Heart left ventricle (tissue), 16 donors: Measurements from ENCODE around the gene ZNF76. TPM values are rescaled to one million over a fixed set of nuclear protein-coding genes. Genes with fewer than 3 reads are reported as not detected.
A peak's percentile ranks its signal among the peaks of the same experiment; 100 is the strongest.

Experiments
- ATAC-seq, 4 donors: fragments of 200-7000 bp; cut with Tn5 transposase; one replicate each; pipeline ENCODE4 v1.9.1; 2020 to 2022; ENCODE audit warnings: moderate library complexity in 4 of 4, mild to moderate bottlenecking in 3 of 4, moderate number of reproducible peaks in 1 of 4
- DNase-seq, 5 donors: peaks; one replicate each; pipeline ENCODE4 v3.0.0-alpha.2; 2020
- H3K27ac ChIP-seq, 12 donors: fragments of 200-600 bp; sonication (generic) in 4 of 12; one replicate each; pipeline versions ENCODE4 v1.5.0 to v1.8.0; 2016 to 2022; ENCODE audit warnings: mild to moderate bottlenecking in 2 of 12
- H3K27me3 ChIP-seq, 9 donors: fragments of 200-600 bp; sonication (generic) in 2 of 9; one replicate each; pipeline versions ENCODE4 v1.5.1 to v1.8.0; 2016 to 2022; ENCODE audit warnings: mild to moderate bottlenecking in 3 of 9
- H3K36me3 ChIP-seq, 9 donors: fragments of 200-600 bp; sonication (generic) in 2 of 9; one replicate each; pipeline versions ENCODE4 v1.5.0 to v1.8.0; 2018 to 2022; ENCODE audit warnings: mild to moderate bottlenecking in 2 of 9
- H3K4me1 ChIP-seq, 12 donors: fragments of 200-600 bp; sonication (generic) in 4 of 12; one replicate each; pipeline versions ENCODE4 v1.5.0 to v1.8.0; 2016 to 2022; ENCODE audit warnings: mild to moderate bottlenecking in 3 of 12
- H3K4me3 ChIP-seq, 12 donors: fragments of 200-600 bp; sonication (generic) in 4 of 12; one replicate each; pipeline versions ENCODE4 v1.5.0 to v1.8.0; 2017 to 2022; ENCODE audit warnings: mild to moderate bottlenecking in 9 of 12, moderate library complexity in 4 of 12
- H3K9me3 ChIP-seq, 12 donors: fragments of 200-600 bp; sonication (generic) in 4 of 12; one replicate each; pipeline versions ENCODE4 v1.5.0 to v1.8.0; 2016 to 2022; ENCODE audit warnings: mild to moderate bottlenecking in 1 of 12
- CTCF ChIP-seq, 12 donors: fragments of 200-600 bp; sonication (generic) in 4 of 12; IDR thresholded peaks; one replicate each; pipeline versions ENCODE4 v1.5.0 to v1.8.0; 2018 to 2022; ENCODE audit warnings: antibody characterized with exemption in 12 of 12, mild to moderate bottlenecking in 5 of 12
- POLR2A ChIP-seq, 2 donors: fragments of 450-650 bp; IDR thresholded peaks; one replicate each; pipeline ENCODE4 v1.6.1; 2017; ENCODE audit warnings: antibody characterized with exemption in 2 of 2, mild to moderate bottlenecking in 2 of 2, moderate library complexity in 2 of 2
- WGBS, 4 donors: extraction: QIAGEN DNeasy Blood & Tissue Kit in 2 of 4; methylation state at CpG; one replicate each; pipeline versions ENCODE4 v1.1.5 to v1.1.7; 2013 to 2018; 5-methylcytosine and 5-hydroxymethylcytosine counted together
- intact Hi-C, 10 donors: fragments of 100-400 bp; cut with DNase I; formaldehyde crosslinking; loops; one replicate each; pipeline versions ENCODE4 v1.11.1 to v1.14.2; 2022
- polyA plus RNA-seq, 2 donors: library from polyadenylated mRNA; stranded (reverse); fragments of 200-250 nt; gene quantifications; one replicate each; pipeline ENCODE4 v1.2.3, GENCODE V29; 2013
- total RNA-seq, 9 donors: library from RNA; depleted of rRNA in 2 of 9; stranded (reverse); fragments of >200 nt in 2 of 9; fragmentation: NEBNext Ultra II Directional in 3 of 9; extraction: Animal tissue kit (Norgen Biotek cat#: 25700) in 3 of 9; gene quantifications; one replicate each; pipeline versions ENCODE4 v1.1.0 to v1.2.4, GENCODE V29; 2016 to 2023
- donor health status: ischemic (EF 13 %, LVEDD 7.1; RV severe dilation, severe dysfunction).
- donor health status: healthy with polysubstance abuse.
- donor health status: DM: no; HTN: yes; CAD: no.
- donor health status: DM: no; HTN: no; CAD: no.
- donor health status: ischemic (EF 25% LVEDD 6.9; RV normal size, moderate dysfunction).
- donor health status: ischemic (EF 25% LVEDD 5.7; RV mildly dilated, moderate dysfunction).
- donor health status: healthy.
- donor health status: DM: yes; HTN: yes; CAD: no.
- donor health status: ischemic (EF 35%, LVEDD 5.7; RV mildly dilated, moderate dysfunction).
- donor health status: nonischemic (EF 11% LVEDD 7.7; RV severe dilation, severe dysfunction).
- donor health status: DM: yes; HTN: yes; CAD: no.
- donor health status: PGD.
- donor health status: ischemic (EF 29% LVEDD 5.4; RV normal size, mild dysfunction).
- donor health status: nonischemic (EF 23%, LVEDD 6.1; RV moderate dilation, normal function).

ZNF76 gene
- total and polyA plus RNA-seq, 11 donors, result 20.2 to 46.1 (median 33.0) TPM

- Histone ChIP-seq H3K9me3 (peaks cover 0 to 4% (median 0%) of the 10 kb centered on the region in 12 donors), H3K27ac (peak overlapping the region in 1 of 12 donors; percentile 28), H3K4me3 (no peak overlapping the region), H3K4me1 (peaks cover 0 to 33% (median 16%) of the 10 kb centered on the region in 12 donors), H3K36me3 (peaks cover 0 to 2% (median 0%) of the 10 kb centered on the region in 9 donors), H3K27me3 (no peaks in the 10 kb centered on the region)
- DNase-seq (no peak), ATAC-seq (no peak)
- TF ChIP-seq POLR2A (IDR thresholded peaks at IDR 0.05), result no peak
- intact Hi-C loops, result loop anchor here in 1 of 10 donors (10.0 kb wide), 1 partner anchor 247 kb away; no protein-coding TSS in a partner anchor
- WGBS, 4 donors, result 88 to 93% (median 92%) methylated on average over 7 of the region's 7 CpGs
These were observed 28.0 kb upstream of the ZNF76 start for GRCh38 chr6:35231563-35231962.

DNA sequence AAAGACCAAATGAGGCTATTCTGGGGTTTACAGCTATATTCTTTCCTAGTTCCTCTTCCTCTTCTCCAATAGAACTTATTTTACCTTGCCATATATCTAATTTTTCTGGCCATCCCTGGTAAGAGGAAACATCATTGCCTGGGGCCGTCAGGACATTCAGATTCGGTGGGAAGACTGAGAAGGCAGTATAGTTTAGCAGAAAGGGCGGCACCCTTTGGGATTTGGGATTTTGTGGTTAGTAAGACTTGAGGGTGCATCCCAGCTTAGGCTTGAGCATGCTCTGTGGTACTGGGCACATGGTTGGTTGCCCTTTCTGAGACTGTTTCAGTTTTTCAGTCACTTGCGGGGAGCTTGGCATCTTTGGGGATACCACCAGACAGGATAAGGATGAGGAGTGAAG, 24.6 kb upstream of the ZNF76 start:
- TF ChIP-seq CTCF (IDR thresholded peaks at IDR 0.05) (no peak), POLR2A (IDR thresholded peaks at IDR 0.05) (no peak)
- intact Hi-C loops, result loop anchor here in 3 of 10 donors (5.0 to 10.0 kb wide), 3 partner anchors 68 to 250 kb away; no protein-coding TSS in a partner anchor
- Histone ChIP-seq H3K36me3 (peaks cover 0 to 2% (median 0%) of the 10 kb centered on the region in 9 donors), H3K4me1 (peaks cover 0 to 57% (median 37%) of the 10 kb centered on the region in 12 donors), H3K27me3 (no peaks in the 10 kb centered on the region), H3K27ac (no peak overlapping the region), H3K9me3 (peaks cover 0 to 4% (median 0%) of the 10 kb centered on the region in 12 donors), H3K4me3 (no peak overlapping the region)
- WGBS, 4 donors, result 71 to 86% (median 79%) methylated on average over 4 of the region's 4 CpGs
- no peak for ATAC-seq
- no peak for DNase-seq

DNA sequence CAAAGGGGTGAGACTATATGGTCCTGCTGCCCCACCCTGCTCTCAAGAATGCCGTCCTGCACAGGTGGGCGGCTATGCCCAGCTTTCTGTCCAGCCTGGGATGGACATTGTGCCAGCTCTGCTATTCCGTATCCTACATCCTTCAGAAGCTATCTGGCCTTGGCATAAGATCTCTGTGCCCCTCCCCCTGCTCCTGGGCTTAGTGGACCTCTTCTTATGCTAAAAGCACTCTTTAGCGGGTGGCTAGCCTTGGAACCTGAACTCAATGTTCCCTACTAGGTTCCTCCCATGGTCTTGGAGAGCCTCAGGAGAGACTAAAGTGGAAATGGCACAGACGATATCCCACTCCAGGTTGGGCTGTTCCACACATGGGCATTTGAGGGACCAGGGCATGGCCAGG, 23.3 kb upstream of the ZNF76 start:
- TF ChIP-seq CTCF (IDR thresholded peaks at IDR 0.05) (no peak), POLR2A (IDR thresholded peaks at IDR 0.05) (no peak)
- peak overlapping the region in 1 of 12 donors; percentile 78 for H3K27ac ChIP-seq
- H3K4me1 ChIP-seq, result peaks cover 0 to 57% (median 29%) of the 10 kb centered on the region in 12 donors
- ATAC-seq (no peak), DNase-seq (no peak)
- 91 to 100% (median 94%) methylated on average over 5 of the region's 5 CpGs for WGBS, 4 donors
- H3K4me3 ChIP-seq, result no peak overlapping the region
- peaks cover 0 to 2% (median 0%) of the 10 kb centered on the region in 9 donors for H3K36me3 ChIP-seq
- peaks cover 0 to 4% (median 0%) of the 10 kb centered on the region in 12 donors for H3K9me3 ChIP-seq
- H3K27me3 ChIP-seq, result no peaks in the 10 kb centered on the region
- intact Hi-C loops, result loop anchor here in 3 of 10 donors (5.0 to 10.0 kb wide), 3 partner anchors 69 to 251 kb away; no protein-coding TSS in a partner anchor

DNA sequence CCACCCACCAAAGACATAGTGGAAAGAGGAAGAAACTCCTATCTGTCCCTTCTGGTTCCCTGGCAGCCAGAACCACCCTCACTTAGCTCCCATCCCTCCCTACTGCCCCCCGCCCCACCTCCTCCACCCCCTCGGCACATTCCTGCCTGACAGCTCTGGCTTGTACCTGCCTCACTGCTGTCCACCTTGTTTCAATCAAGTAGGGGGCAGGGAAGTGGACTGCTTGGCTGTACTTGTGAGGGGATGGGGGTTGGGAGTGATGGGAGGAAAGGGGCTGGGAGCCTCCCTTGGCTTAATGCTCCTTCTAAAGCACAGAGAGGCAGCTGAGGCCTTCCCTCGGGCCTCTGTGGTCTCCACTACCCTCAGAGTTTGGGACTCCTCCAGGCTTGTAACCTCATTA, 22.1 kb upstream of the ZNF76 start:
- Histone ChIP-seq H3K36me3 (peaks cover 0 to 3% (median 0%) of the 10 kb centered on the region in 9 donors), H3K27me3 (no peaks in the 10 kb centered on the region), H3K4me3 (no peak overlapping the region), H3K9me3 (peaks cover 0 to 4% (median 0%) of the 10 kb centered on the region in 12 donors), H3K27ac (peak overlapping the region in 6 of 12 donors; percentile 17 to 78 (median 46)), H3K4me1 (peaks cover 0 to 55% (median 24%) of the 10 kb centered on the region in 12 donors)
- 43 to 63% (median 45%) methylated on average over 3 of the region's 3 CpGs for WGBS, 4 donors
- DNase-seq (no peak), ATAC-seq (peak in 1 of 4 donors; percentile 1)
- intact Hi-C loops, result loop anchor here in 3 of 10 donors (5.0 to 10.0 kb wide), 3 partner anchors 70 to 253 kb away; no protein-coding TSS in a partner anchor
- TF ChIP-seq CTCF (IDR thresholded peaks at IDR 0.05), result no peak
- no peak for TF ChIP-seq POLR2A (IDR thresholded peaks at IDR 0.05)
